RPMI7951 (cell line): Measurements from ENCODE around the gene RBM17. TPM values are rescaled to one million over a fixed set of nuclear protein-coding genes. Genes with fewer than 3 reads are reported as not detected.
"Not testable (repeated sequence)": the region's sequence is repeated elsewhere in the genome, so short reads cannot be mapped to it uniquely, and the experiment has no call there.

Source experiments
- DNase-seq: peaks from one replicate; pipeline ENCODE4 v3.0.0-alpha.2; 2012; ENCODE audit warnings: low read depth
- total RNA-seq: library from RNA; depleted of rRNA; stranded (reverse); fragments of >200 nt; shearing (Covaris generic); gene quantifications from 2 replicates; pipeline ENCODE4 v1.2.3, GENCODE V29; 2014; rRNA removed

Gene RBM17
- total RNA-seq, 1 experiment from 2014 or later, result 39.4 TPM

DNA sequence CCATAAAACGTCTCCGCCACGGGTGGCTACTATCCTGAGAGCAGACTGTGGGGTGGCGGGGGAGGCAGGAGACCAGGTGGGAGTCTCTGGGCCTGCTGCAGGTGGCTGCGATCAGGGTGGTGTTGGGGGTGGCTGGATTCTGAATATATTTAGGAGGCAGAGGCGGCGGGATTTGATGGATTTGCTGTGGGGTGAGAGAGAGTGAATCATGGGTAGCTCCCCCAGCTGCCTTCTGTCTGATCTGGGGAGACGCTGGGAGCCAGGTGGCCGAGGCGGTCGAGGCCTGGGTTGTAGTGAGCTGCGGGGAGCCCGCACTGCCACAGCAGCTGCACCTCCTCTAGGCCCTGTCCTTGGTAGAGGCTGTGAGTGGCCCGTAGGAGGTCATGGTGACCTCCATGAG, 65.7 kb downstream of the RBM17 start:
- no peak for DNase-seq

DNA sequence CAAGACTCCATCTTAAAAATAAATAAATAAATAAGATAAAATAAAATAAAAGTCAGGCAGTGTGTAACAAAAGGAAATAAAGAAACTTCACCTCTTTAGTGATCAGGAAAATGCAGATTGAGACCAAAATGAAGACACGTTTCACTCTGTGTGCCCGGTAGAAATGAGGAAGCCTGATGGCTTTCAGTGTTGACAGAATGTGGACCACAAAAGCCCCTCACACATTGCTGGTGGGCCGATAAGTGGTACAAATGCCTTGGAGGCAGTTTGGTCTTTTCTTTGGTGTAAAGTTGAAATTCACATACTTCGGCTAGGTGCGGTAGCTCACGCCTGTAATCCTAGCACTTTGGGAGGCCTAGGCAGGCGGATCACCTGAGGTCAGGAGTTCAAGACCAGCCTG, 69.4 kb downstream of the RBM17 start:
- no peak for DNase-seq

DNA sequence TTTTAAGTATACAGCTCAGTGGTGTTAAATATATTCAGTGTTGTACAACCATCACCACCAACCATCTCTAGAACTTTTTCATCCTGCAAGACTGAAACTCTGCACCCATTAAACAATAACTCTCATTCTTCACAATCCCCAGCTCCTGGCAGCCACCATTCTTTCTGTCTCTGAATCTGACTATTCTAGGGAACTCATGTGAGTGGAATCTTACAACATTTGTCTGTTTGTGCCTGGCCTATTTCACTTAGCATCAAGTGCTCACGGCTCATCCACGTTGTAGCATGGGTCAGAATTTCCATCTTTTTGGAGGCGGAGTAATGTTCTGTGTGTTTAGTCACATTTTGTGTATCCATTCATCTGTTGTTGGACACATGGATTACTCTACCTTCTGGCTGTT, 73.1 kb downstream of the RBM17 start:
- DNase-seq, result no peak

DNA sequence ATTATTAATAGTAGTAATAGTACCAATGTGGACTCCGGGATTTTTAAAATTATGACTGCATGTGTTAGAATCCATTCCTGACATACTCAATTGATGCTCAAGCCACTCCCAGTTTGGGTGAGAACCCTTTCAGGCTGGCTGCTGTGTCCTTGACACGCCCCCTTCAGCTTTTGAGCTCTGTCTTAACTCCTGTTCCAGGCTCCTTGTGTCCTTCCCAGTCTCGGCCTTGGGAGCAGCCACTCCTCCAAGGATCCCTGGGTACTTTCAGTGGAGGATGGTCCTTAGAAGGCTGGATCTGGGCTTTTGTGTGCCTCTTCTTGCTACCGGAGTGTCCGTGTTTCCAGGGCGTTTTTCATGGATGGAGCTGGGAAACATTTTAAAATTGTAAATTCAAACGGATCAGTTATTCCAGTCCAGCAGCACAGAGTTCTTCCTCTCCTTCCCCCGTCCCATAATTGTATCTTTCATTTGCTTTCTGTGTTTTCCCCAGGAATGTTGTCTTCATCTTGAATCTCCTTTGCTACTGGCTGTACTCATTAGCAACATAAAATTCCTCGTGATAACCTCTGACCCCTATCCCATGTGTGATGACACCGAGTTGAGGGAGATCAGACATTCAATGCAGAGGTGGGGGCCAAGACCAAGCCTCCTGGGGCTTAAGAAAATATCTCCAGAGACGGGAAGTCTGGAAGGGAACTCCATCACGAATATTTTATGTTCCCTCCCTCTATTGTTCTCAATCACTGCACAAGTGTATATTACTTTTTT, 73.9 kb downstream of the RBM17 start:
- DNase-seq, result peak; percentile 23

DNA sequence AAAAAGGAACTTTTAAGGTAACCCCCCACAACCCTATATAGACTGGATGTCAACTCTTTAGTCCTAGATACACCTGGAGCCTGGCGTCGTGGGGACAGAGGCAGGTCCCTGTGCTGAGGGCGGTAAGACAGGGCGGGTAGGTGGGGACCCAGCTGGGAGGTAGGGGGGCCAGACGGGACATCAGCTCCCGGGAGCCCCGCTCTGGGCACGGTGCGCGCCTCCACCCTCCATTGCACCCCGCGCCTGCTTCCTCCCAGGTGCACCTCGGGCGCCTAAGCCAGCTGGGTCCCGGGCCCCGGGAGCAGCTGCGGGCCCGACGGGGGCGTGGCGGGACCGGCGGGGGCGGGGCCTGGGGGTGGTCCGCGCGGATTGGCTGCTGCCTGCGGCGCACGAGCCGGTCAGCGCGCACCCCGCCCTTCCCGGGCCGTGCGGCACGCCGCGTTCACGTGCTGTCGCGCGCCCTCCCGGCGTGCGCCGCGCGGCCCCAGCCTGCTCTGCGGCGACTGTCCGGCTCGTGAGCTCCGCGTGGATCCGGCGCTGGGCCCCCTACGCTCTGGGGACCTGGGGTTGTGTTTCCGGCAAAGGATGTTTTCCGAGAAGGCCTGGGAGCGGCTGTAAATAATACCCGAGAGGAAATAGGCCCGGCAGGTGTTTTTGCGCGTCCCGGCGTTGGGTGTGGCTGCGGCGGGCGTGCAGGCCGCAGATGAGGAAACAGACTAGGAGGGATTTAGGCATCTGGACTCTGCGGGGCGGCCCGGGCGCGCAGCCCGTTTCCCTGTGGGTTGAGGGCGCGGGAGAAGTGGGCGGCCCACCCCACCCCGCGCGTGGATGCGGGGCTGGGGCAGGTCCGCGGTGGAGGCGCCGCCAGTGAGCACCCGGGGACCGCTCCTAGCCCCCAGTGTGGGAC, 74.8 kb downstream of the RBM17 start:
- DNase-seq, result peak; percentile 80

DNA sequence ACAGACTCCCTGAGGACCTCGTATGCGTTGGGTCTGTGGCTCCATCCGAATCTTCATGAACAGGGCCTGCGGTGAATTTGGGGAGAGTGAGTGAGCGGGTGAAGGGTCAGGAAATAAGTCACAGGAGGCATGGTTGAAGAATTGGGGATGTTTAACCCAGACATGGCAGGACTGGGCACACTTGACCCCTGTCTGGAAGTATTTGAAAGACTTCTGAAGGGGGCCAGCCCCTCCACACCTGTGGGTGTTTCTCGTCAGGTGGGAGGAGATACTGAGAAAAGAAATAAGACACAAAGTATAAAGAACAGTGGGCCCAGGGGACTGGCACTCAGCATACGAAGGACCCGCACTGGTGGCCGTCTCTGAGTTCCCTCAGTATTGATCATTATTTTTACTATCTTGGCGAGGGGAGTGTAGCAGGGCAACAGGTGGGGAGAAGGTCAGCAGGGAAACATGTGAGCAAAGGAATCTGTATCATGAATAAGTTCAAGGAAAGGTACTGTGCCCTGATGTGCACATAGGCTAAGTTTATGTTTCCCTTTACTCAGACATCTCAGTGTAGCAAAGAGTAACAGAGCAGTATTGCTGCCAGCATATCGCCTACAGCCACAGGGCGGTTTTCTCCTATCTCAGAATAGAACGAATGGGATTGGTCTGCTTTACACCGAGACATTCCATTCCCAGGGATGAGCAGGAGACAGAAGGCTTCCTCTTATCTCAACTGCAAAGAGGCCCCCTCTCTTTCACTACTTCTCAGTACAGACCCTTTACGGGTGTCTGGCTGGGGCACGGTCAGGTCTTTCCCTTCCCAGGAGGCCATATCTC, 75.6 kb downstream of the RBM17 start:
- DNase-seq, result no peak

DNA sequence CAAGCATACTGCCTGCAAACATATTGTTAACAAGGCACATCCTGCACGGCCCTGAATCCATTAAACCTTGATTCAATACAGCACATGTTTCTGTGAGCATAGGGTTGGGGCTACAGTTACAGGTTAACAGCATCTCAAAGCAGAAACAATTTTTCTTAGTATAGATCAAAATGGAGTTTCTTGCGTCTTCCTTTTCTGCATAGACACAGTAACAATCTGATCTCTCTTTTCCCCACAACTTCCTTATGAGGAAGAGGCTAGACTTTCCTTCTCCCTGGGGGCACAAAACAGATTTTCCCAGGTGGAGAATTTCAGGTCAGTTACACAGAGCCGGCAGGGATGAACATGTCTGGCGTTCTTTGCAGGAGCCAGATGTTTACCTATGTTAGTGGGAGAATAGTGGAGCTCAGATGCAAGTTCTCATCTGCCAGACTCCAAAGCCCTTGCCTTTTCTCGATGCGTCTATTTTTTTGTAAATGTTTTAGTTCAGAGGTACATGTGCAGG, 76.4 kb downstream of the RBM17 start:
- no peak for DNase-seq

DNA sequence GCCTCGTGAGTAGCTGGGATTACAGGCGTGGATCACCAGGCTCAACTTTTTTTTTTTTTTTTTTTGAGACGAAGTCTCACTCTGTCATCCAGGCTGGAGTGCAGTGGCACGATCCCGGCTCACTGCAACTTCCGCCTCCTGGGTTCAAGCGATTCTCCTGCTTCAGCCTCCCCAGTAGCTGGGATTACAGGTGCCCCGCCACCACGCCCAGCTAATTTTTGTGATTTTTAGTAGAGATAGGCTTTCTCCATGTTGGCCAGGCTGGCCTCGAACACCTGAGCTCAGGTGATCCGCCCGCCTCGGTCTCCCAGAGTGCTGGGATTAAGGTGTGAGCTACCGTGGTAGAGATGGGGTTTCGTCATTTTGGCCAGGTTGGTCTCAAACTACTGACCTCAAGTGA, 77.1 kb downstream of the RBM17 start:
- DNase-seq, result not testable (repeated sequence)

Other genes starting within 250 kb of the RBM17 start
- gene ANKRD16, start 199.1 kb upstream of the RBM17 start, total RNA-seq, result 3.5 and 5.8 TPM in 2 replicates
- 73.9 and 92.2 TPM in 2 replicates for gene FBH1, start 198.8 kb upstream of the RBM17 start, total RNA-seq
- 15.3 and 18.5 TPM in 2 replicates for gene IL15RA, start 111.5 kb upstream of the RBM17 start, total RNA-seq
- gene IL2RA, start 26.7 kb upstream of the RBM17 start, total RNA-seq, result not detected in 2 replicates
- gene PFKFB3, start 113.9 kb downstream of the RBM17 start, total RNA-seq, result 44.3 and 46.6 TPM in 2 replicates